ENCODE measurements around the gene CR1.

The CR1 gene

GRCh38 chr1:207462535-207462934 lies 33.4 kb upstream of the CR1 start:
- H3K9me3 ChIP-seq (replicated peaks in 1 of 2; ENCODE audit: control insufficient read depth in 2 of 2, insufficient read depth in 1 of 2, low read depth in 1 of 2, low read length in 2 of 2), result no peaks in the 10 kb centered on the region
- no peak overlapping the region for H3K9ac ChIP-seq (ENCODE audit: low read depth, low read length, poor library complexity)
- no peak overlapping the region for H4K91ac ChIP-seq (ENCODE audit: low read depth, low read length, poor library complexity)
- H3K4me3 ChIP-seq (ENCODE audit: low read length in 2 of 2), result no peak overlapping the region
- no peak overlapping the region for H3K27ac ChIP-seq (replicated peaks; ENCODE audit: low read length)
- no peak overlapping the region for H2AK5ac ChIP-seq (ENCODE audit: low read depth, low read length)
- H3K4me2 ChIP-seq (ENCODE audit: insufficient read depth, low read length, poor library complexity, severe bottlenecking), result no peak overlapping the region
- H3K79me1 ChIP-seq (ENCODE audit: low read depth, low read length), result no peaks in the 10 kb centered on the region
- no peak overlapping the region for H3K14ac ChIP-seq (ENCODE audit: low read length)
- H2BK12ac ChIP-seq (ENCODE audit: low read length), result no peak overlapping the region
- no peak overlapping the region for H2BK120ac ChIP-seq (ENCODE audit: low read depth, low read length)
- no peak overlapping the region for H3K18ac ChIP-seq (ENCODE audit: low read length)
- no peak overlapping the region for H2AFZ ChIP-seq (ENCODE audit: low read length)
- no peaks in the 10 kb centered on the region for H3K36me3 ChIP-seq (replicated peaks in 1 of 2; ENCODE audit: control insufficient read depth in 2 of 2, insufficient read depth in 2 of 2, low read length in 2 of 2)
- H3K27me3 ChIP-seq (ENCODE audit: control insufficient read depth in 3 of 3, insufficient read depth in 3 of 3, low read depth in 1 of 3, low read length in 3 of 3), result peaks cover 0 to 4% (median 0%) of the 10 kb centered on the region in 3 experiments
- no peak for DNase-seq (ENCODE audit: low spot score)
- H3K4ac ChIP-seq (ENCODE audit: low read length), result no peak overlapping the region
- H2BK15ac ChIP-seq (ENCODE audit: low read length), result no peak overlapping the region
- H4K8ac ChIP-seq (ENCODE audit: low read depth, low read length), result no peak overlapping the region
- no peak overlapping the region for H2BK5ac ChIP-seq (ENCODE audit: low read length)
- no peak overlapping the region for H3K23ac ChIP-seq (ENCODE audit: low read depth, low read length, poor library complexity)
- H3K4me1 ChIP-seq (ENCODE audit: control insufficient read depth in 2 of 2, insufficient read depth in 1 of 2, low read depth in 1 of 2, low read length in 2 of 2), result no peaks in the 10 kb centered on the region

DNA sequence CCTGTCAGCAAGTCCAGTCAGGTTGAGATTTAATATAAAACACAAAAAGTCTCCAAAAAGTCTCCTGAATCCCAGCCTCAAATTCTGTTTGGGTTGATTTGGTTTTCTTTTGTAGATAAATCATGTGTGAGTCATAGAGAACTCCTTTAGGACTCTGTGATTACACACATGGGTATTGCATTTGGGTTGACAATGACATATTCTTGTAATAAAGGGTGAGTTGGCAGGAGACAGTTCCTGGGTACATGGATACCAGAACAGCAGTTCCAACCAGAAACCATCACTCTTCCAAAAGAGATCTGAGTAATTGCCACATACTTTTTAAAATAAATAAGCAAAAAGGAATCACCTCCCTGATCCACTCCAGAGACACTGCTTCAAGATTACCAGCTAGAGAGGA lies 32.9 kb upstream of the CR1 start:
- Histone ChIP-seq H2AFZ (ENCODE audit: low read length) (no peak overlapping the region), H2AK5ac (ENCODE audit: low read depth, low read length) (no peak overlapping the region), H2BK120ac (ENCODE audit: low read depth, low read length) (no peak overlapping the region), H3K4ac (ENCODE audit: low read length) (no peak overlapping the region), H3K27ac (replicated peaks; ENCODE audit: low read length) (no peak overlapping the region), H3K9ac (ENCODE audit: low read depth, low read length, poor library complexity) (no peak overlapping the region), H3K4me3 (ENCODE audit: low read length in 2 of 2) (no peak overlapping the region), H3K18ac (ENCODE audit: low read length) (no peak overlapping the region), H3K14ac (ENCODE audit: low read length) (no peak overlapping the region), H3K9me3 (replicated peaks in 1 of 2; ENCODE audit: control insufficient read depth in 2 of 2, insufficient read depth in 1 of 2, low read depth in 1 of 2, low read length in 2 of 2) (no peaks in the 10 kb centered on the region), H4K91ac (ENCODE audit: low read depth, low read length, poor library complexity) (no peak overlapping the region), H3K79me1 (ENCODE audit: low read depth, low read length) (no peaks in the 10 kb centered on the region), H3K4me2 (ENCODE audit: insufficient read depth, low read length, poor library complexity, severe bottlenecking) (no peak overlapping the region), H3K23ac (ENCODE audit: low read depth, low read length, poor library complexity) (no peak overlapping the region), H2BK15ac (ENCODE audit: low read length) (no peak overlapping the region), H2BK12ac (ENCODE audit: low read length) (no peak overlapping the region), H4K8ac (ENCODE audit: low read depth, low read length) (no peak overlapping the region), H2BK5ac (ENCODE audit: low read length) (no peak overlapping the region), H3K27me3 (ENCODE audit: control insufficient read depth in 3 of 3, insufficient read depth in 3 of 3, low read depth in 1 of 3, low read length in 3 of 3) (peaks cover 0 to 4% (median 0%) of the 10 kb centered on the region in 3 experiments), H3K4me1 (ENCODE audit: control insufficient read depth in 2 of 2, insufficient read depth in 1 of 2, low read depth in 1 of 2, low read length in 2 of 2) (no peaks in the 10 kb centered on the region), H3K36me3 (replicated peaks in 1 of 2; ENCODE audit: control insufficient read depth in 2 of 2, insufficient read depth in 2 of 2, low read length in 2 of 2) (no peaks in the 10 kb centered on the region)
- no peak for DNase-seq (ENCODE audit: low spot score)

DNA sequence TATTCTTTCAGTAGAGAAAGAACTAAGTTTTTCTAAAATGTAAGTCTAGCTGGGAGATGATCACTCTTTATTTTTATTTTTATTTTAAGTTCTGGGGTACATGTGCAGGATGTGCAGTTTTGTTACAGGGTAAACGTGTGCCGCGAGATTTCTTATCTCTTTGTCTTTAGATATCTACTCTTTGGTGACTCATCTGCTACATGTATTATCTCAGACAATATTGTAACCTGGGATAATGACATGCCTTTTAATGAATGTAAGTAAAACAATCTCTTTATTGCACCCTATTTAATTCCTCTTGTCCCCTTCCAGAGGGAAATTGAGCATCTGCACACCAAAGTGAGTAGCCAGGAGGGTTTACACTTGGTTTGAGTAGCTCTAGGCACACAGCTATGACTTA lies 32.4 kb upstream of the CR1 start:
- Histone ChIP-seq H3K4me3 (ENCODE audit: low read length in 2 of 2) (no peak overlapping the region), H3K27ac (replicated peaks; ENCODE audit: low read length) (no peak overlapping the region), H3K4ac (ENCODE audit: low read length) (no peak overlapping the region), H3K4me2 (ENCODE audit: insufficient read depth, low read length, poor library complexity, severe bottlenecking) (no peak overlapping the region), H3K36me3 (replicated peaks in 1 of 2; ENCODE audit: control insufficient read depth in 2 of 2, insufficient read depth in 2 of 2, low read length in 2 of 2) (no peaks in the 10 kb centered on the region), H3K4me1 (ENCODE audit: control insufficient read depth in 2 of 2, insufficient read depth in 1 of 2, low read depth in 1 of 2, low read length in 2 of 2) (no peaks in the 10 kb centered on the region), H2BK15ac (ENCODE audit: low read length) (no peak overlapping the region), H3K18ac (ENCODE audit: low read length) (no peak overlapping the region), H2AK5ac (ENCODE audit: low read depth, low read length) (no peak overlapping the region), H2AFZ (ENCODE audit: low read length) (no peak overlapping the region), H4K91ac (ENCODE audit: low read depth, low read length, poor library complexity) (no peak overlapping the region), H3K23ac (ENCODE audit: low read depth, low read length, poor library complexity) (no peak overlapping the region), H2BK120ac (ENCODE audit: low read depth, low read length) (no peak overlapping the region), H3K27me3 (ENCODE audit: control insufficient read depth in 3 of 3, insufficient read depth in 3 of 3, low read depth in 1 of 3, low read length in 3 of 3) (peaks cover 0 to under 1% (median 0%) of the 10 kb centered on the region in 3 experiments), H3K14ac (ENCODE audit: low read length) (no peak overlapping the region), H3K9ac (ENCODE audit: low read depth, low read length, poor library complexity) (no peak overlapping the region), H2BK12ac (ENCODE audit: low read length) (no peak overlapping the region), H4K8ac (ENCODE audit: low read depth, low read length) (no peak overlapping the region), H3K9me3 (replicated peaks in 1 of 2; ENCODE audit: control insufficient read depth in 2 of 2, insufficient read depth in 1 of 2, low read depth in 1 of 2, low read length in 2 of 2) (no peaks in the 10 kb centered on the region), H3K79me1 (ENCODE audit: low read depth, low read length) (no peaks in the 10 kb centered on the region), H2BK5ac (ENCODE audit: low read length) (no peak overlapping the region)
- no CpG with 5 or more reads among the region's 3 CpGs for WGBS, 2 donors (ENCODE audit: extremely low coverage in 2 of 2, insufficient read length in 2 of 2, insufficient replicate concordance in 1 of 2)
- DNase-seq (ENCODE audit: low spot score), result no peak

GRCh38 chr1:207470927-207471326 lies 25.0 kb upstream of the CR1 start:
- no peak overlapping the region for H2BK12ac ChIP-seq (ENCODE audit: low read length)
- no peak overlapping the region for H3K4me3 ChIP-seq (ENCODE audit: low read length in 2 of 2)
- H2BK5ac ChIP-seq (ENCODE audit: low read length), result no peak overlapping the region
- H3K27ac ChIP-seq (replicated peaks; ENCODE audit: low read length), result no peak overlapping the region
- no peak overlapping the region for H3K14ac ChIP-seq (ENCODE audit: low read length)
- H3K4me2 ChIP-seq (ENCODE audit: insufficient read depth, low read length, poor library complexity, severe bottlenecking), result no peak overlapping the region
- H2AK5ac ChIP-seq (ENCODE audit: low read depth, low read length), result no peak overlapping the region
- no peak overlapping the region for H2BK15ac ChIP-seq (ENCODE audit: low read length)
- H4K8ac ChIP-seq (ENCODE audit: low read depth, low read length), result no peak overlapping the region
- peaks cover 0 to 3% (median 0%) of the 10 kb centered on the region in 3 experiments for H3K27me3 ChIP-seq (ENCODE audit: control insufficient read depth in 3 of 3, insufficient read depth in 3 of 3, low read depth in 1 of 3, low read length in 3 of 3)
- no peak overlapping the region for H3K9ac ChIP-seq (ENCODE audit: low read depth, low read length, poor library complexity)
- no peaks in the 10 kb centered on the region for H3K79me1 ChIP-seq (ENCODE audit: low read depth, low read length)
- H3K18ac ChIP-seq (ENCODE audit: low read length), result no peak overlapping the region
- no CpG with 5 or more reads among the region's 2 CpGs for WGBS, 2 donors (ENCODE audit: extremely low coverage in 2 of 2, insufficient read length in 2 of 2, insufficient replicate concordance in 1 of 2)
- no peak for DNase-seq (ENCODE audit: low spot score)
- no peaks in the 10 kb centered on the region for H3K36me3 ChIP-seq (replicated peaks in 1 of 2; ENCODE audit: control insufficient read depth in 2 of 2, insufficient read depth in 2 of 2, low read length in 2 of 2)
- H3K23ac ChIP-seq (ENCODE audit: low read depth, low read length, poor library complexity), result no peak overlapping the region
- no peaks in the 10 kb centered on the region for H3K9me3 ChIP-seq (replicated peaks in 1 of 2; ENCODE audit: control insufficient read depth in 2 of 2, insufficient read depth in 1 of 2, low read depth in 1 of 2, low read length in 2 of 2)
- no peaks in the 10 kb centered on the region for H3K4me1 ChIP-seq (ENCODE audit: control insufficient read depth in 2 of 2, insufficient read depth in 1 of 2, low read depth in 1 of 2, low read length in 2 of 2)
- H2AFZ ChIP-seq (ENCODE audit: low read length), result no peak overlapping the region
- no peak overlapping the region for H3K4ac ChIP-seq (ENCODE audit: low read length)
- no peak overlapping the region for H4K91ac ChIP-seq (ENCODE audit: low read depth, low read length, poor library complexity)
- no peak overlapping the region for H2BK120ac ChIP-seq (ENCODE audit: low read depth, low read length)
